ENCODE measurements around the gene NEUROD2. TPM values are rescaled to one million over a fixed set of nuclear protein-coding genes. Genes with fewer than 3 reads are reported as not detected.

Gene NEUROD2
- total RNA-seq (2022; extraction: Qiagen RNA extraction; ENCODE audit: low read depth): 0.18 TPM in 1 of 5 replicates, not detected in the others

DNA sequence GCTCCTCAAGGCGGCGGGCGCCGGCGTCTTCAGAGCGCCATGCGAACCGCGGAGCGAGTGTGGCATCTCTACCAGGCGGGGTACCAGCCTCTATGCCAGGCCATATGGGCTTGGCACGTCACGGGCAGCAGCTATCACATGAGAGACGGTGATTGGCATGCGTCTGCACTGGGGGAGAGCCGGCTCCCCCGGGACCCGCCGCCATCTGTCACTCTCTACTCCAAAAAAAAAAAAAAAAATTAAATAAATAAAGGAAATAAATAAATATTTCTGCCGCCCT lies at the start of gene NEUROD2:
NEUROD2 (minus strand) TSS at position 70 of the 280 bp plus-strand sequence. CDS start 1,321 bp downstream, outside the sequence.

DNA sequence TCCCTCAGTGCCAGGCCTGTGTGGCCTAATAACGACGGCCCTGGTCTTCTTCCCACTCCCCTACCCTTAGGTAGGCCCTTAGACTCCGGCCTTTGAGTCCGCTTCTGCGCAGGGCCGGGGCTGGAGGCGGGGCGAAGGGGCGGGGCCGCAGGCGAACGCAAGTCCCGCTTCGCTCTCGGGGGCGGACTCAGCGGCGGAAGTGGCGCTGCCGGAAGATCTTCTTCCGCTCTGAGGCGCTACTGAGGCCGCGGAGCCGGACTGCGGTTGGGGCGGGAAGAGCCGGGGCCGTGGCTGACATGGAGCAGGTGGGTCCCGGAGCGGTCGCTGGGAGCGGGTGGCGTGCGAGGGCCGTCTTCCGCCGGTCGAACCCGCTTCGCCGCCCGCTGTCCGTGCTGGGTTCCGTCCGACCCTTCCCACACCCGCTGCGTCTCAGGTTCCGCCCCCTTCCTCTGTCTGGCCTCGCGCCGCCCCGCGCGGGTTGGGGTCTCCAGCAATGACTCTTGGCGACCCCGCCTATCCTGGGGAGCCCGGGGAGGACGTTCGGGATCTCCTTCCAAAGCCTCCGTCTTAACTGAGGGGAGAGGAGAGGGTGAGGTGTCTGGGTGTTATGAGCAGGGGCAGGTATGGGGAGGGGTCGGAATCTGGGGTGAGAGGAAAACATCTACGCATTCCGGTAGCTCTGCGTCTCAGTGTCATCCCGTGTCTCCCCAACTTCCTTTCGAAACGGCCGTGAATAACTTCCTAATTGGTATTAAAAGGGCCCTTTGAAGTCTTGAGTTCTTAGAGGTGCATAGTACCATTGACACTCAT lies 29.4 kb upstream of the NEUROD2 start, which contains the start of gene STARD3:
STARD3 (plus strand) TSS at position 218 of the 810 bp plus-strand sequence. CDS start 16,388 bp downstream, outside the sequence.

DNA sequence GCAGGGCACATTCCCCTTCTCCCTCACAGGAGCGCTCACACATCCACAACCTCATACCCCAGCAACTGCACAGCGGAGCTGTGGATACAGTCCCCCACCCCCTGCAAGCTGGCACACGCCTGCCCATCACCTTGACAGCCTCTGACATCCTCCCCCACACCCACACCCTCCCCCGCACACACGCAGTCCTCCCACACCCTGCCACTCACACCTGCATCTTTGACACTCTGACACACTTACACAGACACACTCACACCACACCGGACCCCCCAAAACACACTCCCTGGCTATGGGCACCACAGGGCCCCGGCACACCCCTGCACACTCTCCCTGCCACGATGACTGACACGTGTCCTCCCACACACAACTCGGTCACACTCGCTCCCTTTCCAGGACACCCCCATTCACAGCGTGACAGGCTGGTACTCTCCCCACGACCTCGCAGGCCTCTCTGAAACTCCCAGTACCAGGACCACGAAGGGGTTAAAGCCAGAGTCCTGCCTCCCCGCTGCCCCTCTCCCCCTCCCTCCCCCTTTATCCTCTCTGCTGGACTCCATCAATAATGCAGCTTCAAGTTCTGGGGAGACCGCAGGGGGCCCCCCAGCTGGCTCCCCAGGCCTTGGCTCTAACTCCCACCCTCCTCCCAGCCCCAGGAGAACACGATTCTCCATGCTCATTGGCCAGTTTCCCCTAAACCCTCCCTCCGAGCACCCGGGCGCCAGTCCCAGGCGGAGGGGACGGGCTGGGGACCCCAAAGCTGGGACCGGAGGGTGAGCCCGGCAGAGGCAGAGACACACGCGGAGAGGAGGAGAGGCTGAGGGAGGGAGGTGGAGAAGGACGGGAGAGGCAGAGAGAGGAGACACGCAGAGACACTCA lies 18.7 kb upstream of the NEUROD2 start, which contains the start of gene PPP1R1B:
PPP1R1B (plus strand) TSS at position 782 of the 876 bp plus-strand sequence. CDS start 441 bp downstream, outside the sequence.

Other genes starting within 250 kb of the NEUROD2 start
- 6.9 to 9.3 TPM (median 7.4 TPM) in 5 replicates for gene FBXL20, start 206.3 kb downstream of the NEUROD2 start, total RNA-seq (2022; extraction: Qiagen RNA extraction; ENCODE audit: low read depth)
- 24.4 to 38.4 TPM (median 32.3 TPM) in 5 replicates for gene MED1, start 156.7 kb downstream of the NEUROD2 start, total RNA-seq (2022; extraction: Qiagen RNA extraction; ENCODE audit: low read depth)
- gene CDK12, start 146.4 kb downstream of the NEUROD2 start, total RNA-seq (2022; extraction: Qiagen RNA extraction; ENCODE audit: low read depth): 28.6 to 43.7 TPM (median 35.8 TPM) in 5 replicates
- gene PPP1R1B, start 19.0 kb upstream of the NEUROD2 start, total RNA-seq (2022; extraction: Qiagen RNA extraction; ENCODE audit: low read depth): 0.16 to 0.19 TPM in 2 of 5 replicates, not detected in the others
- 31.6 to 68.1 TPM (median 59.0 TPM) in 5 replicates for gene STARD3, start 29.2 kb upstream of the NEUROD2 start, total RNA-seq (2022; extraction: Qiagen RNA extraction; ENCODE audit: low read depth)
- gene TCAP, start 57.4 kb upstream of the NEUROD2 start, total RNA-seq (2022; extraction: Qiagen RNA extraction; ENCODE audit: low read depth): 0.61 to 1.7 TPM (median 1.1 TPM) in 5 replicates
- 0.12 to 0.14 TPM in 2 of 5 replicates, not detected in the others for gene PNMT, start 60.5 kb upstream of the NEUROD2 start, total RNA-seq (2022; extraction: Qiagen RNA extraction; ENCODE audit: low read depth)
- gene PGAP3, start 80.1 kb upstream of the NEUROD2 start, total RNA-seq (2022; extraction: Qiagen RNA extraction; ENCODE audit: low read depth): 5.1 to 8.4 TPM (median 7.4 TPM) in 5 replicates
- gene ERBB2, start 92.1 kb upstream of the NEUROD2 start, total RNA-seq (2022; extraction: Qiagen RNA extraction; ENCODE audit: low read depth): 21.6 to 41.0 TPM (median 33.9 TPM) in 5 replicates
- gene MIEN1, start 122.6 kb upstream of the NEUROD2 start, total RNA-seq (2022; extraction: Qiagen RNA extraction; ENCODE audit: low read depth): 85.3 to 99.9 TPM (median 90.4 TPM) in 5 replicates
- gene GRB7, start 130.0 kb upstream of the NEUROD2 start, total RNA-seq (2022; extraction: Qiagen RNA extraction; ENCODE audit: low read depth): 3.9 to 7.4 TPM (median 5.1 TPM) in 5 replicates

Data from A549 treated with ZK216348 at 1 μM for 4 hours (cell line).